HG03354 (cell line): ENCODE results near the gene MARS1.
"Not testable (repeated sequence)": the region's sequence is repeated elsewhere in the genome, so short reads cannot be mapped to it uniquely, and the experiment has no call there.

Experiments
- ATAC-seq: cut with Tn5 transposase; IDR thresholded peaks from one replicate; pipeline ENCODE4 v1.9.1; 2021; ENCODE audit warnings: mild to moderate bottlenecking; ENCODE audit not compliant: unreplicated experiment, poor library complexity, severe bottlenecking

Gene MARS1

GRCh38 chr12:57488402-57489156 is 711 bp downstream of the MARS1 start:
- ATAC-seq = no peak

- ATAC-seq = no peak
Measured at GRCh38 chr12:57489157-57489641, 1.3 kb downstream of the MARS1 start.

- no peak for ATAC-seq
Measured at GRCh38 chr12:57490126-57490525, 2.3 kb downstream of the MARS1 start.

- ATAC-seq = peak; percentile 27
Measured at GRCh38 chr12:57491393-57492280, 3.8 kb downstream of the MARS1 start.

GRCh38 chr12:57495051-57495701 is 7.3 kb downstream of the MARS1 start:
- ATAC-seq = not testable (repeated sequence)

GRCh38 chr12:57496822-57497221 is 9.0 kb downstream of the MARS1 start:
- ATAC-seq = no peak

GRCh38 chr12:57497223-57498131 is 9.6 kb downstream of the MARS1 start:
- no peak for ATAC-seq

GRCh38 chr12:57498132-57498502 is 10.2 kb downstream of the MARS1 start:
- no peak for ATAC-seq

- no peak for ATAC-seq
Measured at GRCh38 chr12:57498571-57498970, 10.7 kb downstream of the MARS1 start.

GRCh38 chr12:57500213-57500612 is 12.3 kb downstream of the MARS1 start:
- no peak for ATAC-seq

- ATAC-seq = not testable (repeated sequence)
Measured at GRCh38 chr12:57502311-57502969, 14.6 kb downstream of the MARS1 start.

GRCh38 chr12:57506541-57506940 is 18.7 kb downstream of the MARS1 start:
- ATAC-seq = not testable (repeated sequence)

GRCh38 chr12:57507796-57508195 is 19.9 kb downstream of the MARS1 start:
- not testable (repeated sequence) for ATAC-seq

- ATAC-seq = no peak
Measured at GRCh38 chr12:57511161-57511560, 23.3 kb downstream of the MARS1 start.

GRCh38 chr12:57511588-57512325 is 23.9 kb downstream of the MARS1 start:
- no peak for ATAC-seq

- no peak for ATAC-seq
Measured at GRCh38 chr12:57512665-57513064, 24.8 kb downstream of the MARS1 start.

- no peak for ATAC-seq
Measured at GRCh38 chr12:57513266-57513665, 25.4 kb downstream of the MARS1 start.

GRCh38 chr12:57513677-57514076 is 25.8 kb downstream of the MARS1 start:
- not testable (repeated sequence) for ATAC-seq
